ENCODE results near the gene AP3B1.

DNA sequence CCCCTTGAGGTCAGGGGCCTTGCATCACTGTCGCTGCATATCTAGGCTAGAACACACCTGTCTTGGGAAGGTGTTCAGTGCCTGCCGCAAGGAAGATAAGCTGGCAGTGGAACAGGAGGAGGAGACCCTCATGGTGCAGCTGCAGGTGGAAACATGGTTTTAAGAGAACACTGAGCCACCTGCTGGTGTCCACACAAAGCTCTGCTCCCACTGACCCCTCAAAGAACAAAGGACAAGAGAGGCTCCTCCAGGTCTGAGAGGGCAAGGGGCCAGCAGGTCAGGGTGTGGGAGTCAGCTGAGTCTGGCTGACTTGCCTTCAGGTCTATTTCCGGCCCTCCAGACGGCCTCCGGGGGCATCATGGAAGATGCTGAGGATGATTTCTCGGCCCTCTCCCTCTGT is 308.2 kb downstream of the AP3B1 start:
- TF ChIP-seq ATF3 (CRISPR knock-in tag; conservative IDR thresholded peaks at IDR 0.05) (no peak), FOXP1 (CRISPR knock-in tag; IDR thresholded peaks at IDR 0.05; ENCODE audit: borderline replicate concordance) (no peak), PRDM15 (CRISPR knock-in tag; IDR thresholded peaks at IDR 0.05) (no peak), KAT7 (CRISPR knock-in tag; IDR thresholded peaks at IDR 0.05; ENCODE audit: borderline replicate concordance) (no peak), ZNF532 (CRISPR knock-in tag; IDR thresholded peaks at IDR 0.05; ENCODE audit: borderline replicate concordance) (no peak), JUN (CRISPR knock-in tag; IDR thresholded peaks at IDR 0.05) (no peak), ZNF416 (CRISPR knock-in tag; IDR thresholded peaks at IDR 0.05) (no peak), ZNF317 (CRISPR knock-in tag; IDR thresholded peaks at IDR 0.05; ENCODE audit: borderline replicate concordance, low read depth) (no peak), ZBTB43 (CRISPR knock-in tag; IDR thresholded peaks at IDR 0.05) (no peak), SOX15 (CRISPR knock-in tag; IDR thresholded peaks at IDR 0.05) (no peak), ZNF232 (CRISPR knock-in tag; IDR thresholded peaks at IDR 0.05) (no peak)
- TF ChIP-seq, protein P1, sequence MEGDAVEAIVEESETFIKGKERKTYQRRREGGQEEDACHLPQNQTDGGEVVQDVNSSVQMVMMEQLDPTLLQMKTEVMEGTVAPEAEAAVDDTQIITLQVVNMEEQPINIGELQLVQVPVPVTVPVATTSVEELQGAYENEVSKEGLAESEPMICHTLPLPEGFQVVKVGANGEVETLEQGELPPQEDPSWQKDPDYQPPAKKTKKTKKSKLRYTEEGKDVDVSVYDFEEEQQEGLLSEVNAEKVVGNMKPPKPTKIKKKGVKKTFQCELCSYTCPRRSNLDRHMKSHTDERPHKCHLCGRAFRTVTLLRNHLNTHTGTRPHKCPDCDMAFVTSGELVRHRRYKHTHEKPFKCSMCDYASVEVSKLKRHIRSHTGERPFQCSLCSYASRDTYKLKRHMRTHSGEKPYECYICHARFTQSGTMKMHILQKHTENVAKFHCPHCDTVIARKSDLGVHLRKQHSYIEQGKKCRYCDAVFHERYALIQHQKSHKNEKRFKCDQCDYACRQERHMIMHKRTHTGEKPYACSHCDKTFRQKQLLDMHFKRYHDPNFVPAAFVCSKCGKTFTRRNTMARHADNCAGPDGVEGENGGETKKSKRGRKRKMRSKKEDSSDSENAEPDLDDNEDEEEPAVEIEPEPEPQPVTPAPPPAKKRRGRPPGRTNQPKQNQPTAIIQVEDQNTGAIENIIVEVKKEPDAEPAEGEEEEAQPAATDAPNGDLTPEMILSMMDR (IDR thresholded peaks at IDR 0.05) = no peak
- TF ChIP-seq, protein P2, sequence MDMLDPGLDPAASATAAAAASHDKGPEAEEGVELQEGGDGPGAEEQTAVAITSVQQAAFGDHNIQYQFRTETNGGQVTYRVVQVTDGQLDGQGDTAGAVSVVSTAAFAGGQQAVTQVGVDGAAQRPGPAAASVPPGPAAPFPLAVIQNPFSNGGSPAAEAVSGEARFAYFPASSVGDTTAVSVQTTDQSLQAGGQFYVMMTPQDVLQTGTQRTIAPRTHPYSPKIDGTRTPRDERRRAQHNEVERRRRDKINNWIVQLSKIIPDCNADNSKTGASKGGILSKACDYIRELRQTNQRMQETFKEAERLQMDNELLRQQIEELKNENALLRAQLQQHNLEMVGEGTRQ (CRISPR knock-in tag; IDR thresholded peaks at IDR 0.05) = no peak
- TF ChIP-seq, protein P3, sequence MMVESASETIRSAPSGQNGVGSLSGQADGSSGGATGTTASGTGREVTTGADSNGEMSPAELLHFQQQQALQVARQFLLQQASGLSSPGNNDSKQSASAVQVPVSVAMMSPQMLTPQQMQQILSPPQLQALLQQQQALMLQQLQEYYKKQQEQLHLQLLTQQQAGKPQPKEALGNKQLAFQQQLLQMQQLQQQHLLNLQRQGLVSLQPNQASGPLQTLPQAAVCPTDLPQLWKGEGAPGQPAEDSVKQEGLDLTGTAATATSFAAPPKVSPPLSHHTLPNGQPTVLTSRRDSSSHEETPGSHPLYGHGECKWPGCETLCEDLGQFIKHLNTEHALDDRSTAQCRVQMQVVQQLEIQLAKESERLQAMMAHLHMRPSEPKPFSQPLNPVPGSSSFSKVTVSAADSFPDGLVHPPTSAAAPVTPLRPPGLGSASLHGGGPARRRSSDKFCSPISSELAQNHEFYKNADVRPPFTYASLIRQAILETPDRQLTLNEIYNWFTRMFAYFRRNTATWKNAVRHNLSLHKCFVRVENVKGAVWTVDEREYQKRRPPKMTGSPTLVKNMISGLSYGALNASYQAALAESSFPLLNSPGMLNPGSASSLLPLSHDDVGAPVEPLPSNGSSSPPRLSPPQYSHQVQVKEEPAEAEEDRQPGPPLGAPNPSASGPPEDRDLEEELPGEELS (CRISPR knock-in tag; IDR thresholded peaks at IDR 0.05) = no peak
